NCI-H1417 treated with DMSO at 0.1 percent for 48 hours (cell line): ENCODE measurements around the gene ZNF606.
A peak's percentile ranks its signal among the peaks of the same experiment; 100 is the strongest.
"Not testable (repeated sequence)": the region's sequence is repeated elsewhere in the genome, so short reads cannot be mapped to it uniquely, and the experiment has no call there.

Experiments used
- DNase-seq: peaks from one replicate; lab custom pipeline; 2025; lab: John Stamatoyannopoulos, UW

The ZNF606 gene

DNA sequence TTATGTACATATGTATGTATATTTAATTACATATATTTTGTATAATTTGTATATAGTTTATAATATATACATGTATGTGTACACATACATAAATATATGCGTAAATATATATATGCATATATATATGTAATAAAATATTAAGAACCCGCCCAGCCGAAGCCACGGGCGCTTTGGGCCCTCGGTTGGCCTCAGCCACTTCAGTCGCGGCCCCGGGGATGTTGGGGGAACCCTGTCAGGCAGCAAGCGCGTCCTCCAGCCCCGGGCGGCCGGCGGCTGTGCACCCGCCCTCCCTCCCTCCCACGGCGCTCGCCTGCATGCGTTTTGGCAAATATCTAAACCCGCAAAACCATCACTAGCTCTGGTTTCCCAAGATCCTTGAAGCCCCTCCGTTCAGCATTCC, 7.9 kb upstream of the ZNF606 start:
- no peak for DNase-seq

DNA sequence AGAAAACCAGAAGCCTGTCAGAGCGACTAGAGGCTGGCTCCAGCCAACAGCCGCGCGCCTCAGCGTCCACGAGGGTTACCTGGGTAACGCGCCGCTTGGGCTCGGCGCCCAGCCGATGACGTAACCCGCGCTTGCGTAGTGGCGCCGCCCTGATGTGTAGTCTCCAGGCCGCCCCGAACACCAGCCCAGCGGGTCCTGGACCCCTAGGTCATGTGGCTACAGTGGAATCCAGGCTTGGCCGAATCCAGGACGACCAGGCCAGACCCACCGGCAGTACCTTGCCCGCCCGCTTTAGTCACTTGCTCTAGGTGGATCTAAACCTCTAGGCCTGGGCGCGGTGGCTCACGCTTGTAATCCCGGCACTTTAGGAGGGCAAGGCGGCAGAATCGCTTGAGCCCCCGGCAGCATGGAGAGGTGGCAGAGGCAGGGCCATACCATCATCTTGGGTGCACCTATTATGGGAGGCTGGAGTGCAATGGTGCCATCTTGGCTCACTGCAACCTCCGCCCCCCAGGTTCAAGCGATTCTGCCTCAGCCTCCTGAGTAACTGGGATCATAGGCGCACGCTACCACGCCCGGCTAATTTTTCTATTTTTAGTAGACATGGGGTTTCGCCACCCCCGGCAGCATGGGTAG, 7.2 kb upstream of the ZNF606 start:
- DNase-seq = peak; percentile 16

DNA sequence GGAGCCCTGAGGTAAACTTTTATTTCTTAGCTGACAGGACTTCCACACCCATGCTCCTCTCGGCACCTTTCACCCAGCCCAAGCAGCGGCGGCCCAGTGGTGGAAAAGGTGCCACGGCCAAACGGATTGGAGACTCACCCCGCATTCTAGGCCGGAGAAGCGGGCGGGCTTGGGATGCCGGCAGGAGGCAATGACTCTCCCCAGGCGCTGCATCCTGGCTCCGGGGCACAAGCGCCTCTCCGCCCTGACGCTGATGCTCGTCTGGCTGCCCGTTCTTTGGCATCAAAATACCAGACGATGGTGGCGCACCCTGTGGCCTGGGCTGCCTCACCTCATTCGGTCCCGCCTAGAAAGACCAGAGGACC, 6.7 kb upstream of the ZNF606 start:
- DNase-seq = no peak

DNA sequence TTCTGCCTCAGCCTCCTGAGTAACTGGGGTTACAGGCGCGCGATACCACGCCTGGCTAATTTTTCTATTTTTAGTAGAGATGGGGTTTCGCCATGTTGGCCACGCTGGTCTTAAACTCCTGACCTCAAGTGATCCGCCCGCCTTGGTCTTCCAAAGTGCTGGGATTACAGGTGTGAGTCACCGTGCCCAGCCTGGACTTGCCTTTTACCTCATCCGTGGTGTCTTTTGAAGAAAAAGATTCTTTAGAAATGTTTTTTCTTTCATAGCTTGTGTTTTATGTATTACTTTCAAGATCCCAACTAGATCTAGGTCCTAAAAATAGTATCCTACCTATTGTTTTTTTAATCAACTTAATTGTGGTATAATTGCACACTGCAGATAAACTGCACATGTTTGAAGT, 6.3 kb upstream of the ZNF606 start:
- not testable (repeated sequence) for DNase-seq

DNA sequence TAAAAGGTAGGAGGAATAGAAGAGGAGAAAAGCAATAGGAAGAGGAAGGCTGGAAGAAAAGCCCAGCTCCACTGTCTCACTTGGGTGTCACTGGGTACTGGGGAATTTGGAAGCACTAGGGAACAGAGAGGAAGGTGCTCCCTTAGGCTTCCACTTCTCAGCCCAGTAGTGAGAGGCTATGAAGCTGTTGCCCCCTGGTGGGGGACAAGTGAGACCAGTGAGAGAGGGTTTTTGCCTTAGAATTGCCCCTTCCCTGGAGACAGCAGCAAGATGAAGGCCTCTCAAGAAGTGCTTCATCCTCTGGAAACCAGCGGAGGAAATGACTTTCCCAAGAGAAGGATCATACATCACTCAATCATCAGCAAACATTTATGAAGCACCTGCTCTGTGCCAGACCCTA, 4.7 kb upstream of the ZNF606 start:
- no peak for DNase-seq

DNA sequence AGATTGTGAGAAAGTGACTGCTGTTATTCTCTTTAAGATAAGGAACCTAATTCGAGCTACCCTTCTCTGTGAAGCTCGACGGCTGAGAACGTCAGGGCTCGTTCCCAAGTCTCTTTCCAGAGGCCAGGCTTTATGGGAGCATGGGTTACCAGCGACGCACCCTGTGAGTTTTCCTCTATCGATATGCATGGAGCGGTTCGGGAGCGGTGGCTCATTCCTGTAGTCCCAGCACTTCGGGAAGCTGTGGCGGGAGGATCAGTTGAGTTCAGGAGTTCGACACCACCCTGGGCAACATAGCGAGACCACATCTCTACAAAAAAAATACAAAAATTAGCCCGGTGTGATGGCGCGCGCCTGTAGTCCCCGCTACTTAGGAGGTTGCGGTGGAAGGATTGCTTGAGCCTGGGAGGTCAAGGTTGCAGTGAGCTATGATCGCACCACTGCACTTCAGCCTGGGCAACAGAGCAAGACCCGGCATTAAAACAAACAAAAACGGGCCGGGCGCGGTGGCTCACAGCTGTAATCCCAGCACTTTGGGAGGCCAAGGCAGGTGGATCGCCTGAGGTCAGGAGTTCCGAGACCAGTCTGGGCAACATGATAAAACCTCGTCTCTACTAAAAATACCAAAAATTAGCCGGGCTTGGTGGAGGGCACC, 681 bp upstream of the ZNF606 start:
- no peak for DNase-seq

DNA sequence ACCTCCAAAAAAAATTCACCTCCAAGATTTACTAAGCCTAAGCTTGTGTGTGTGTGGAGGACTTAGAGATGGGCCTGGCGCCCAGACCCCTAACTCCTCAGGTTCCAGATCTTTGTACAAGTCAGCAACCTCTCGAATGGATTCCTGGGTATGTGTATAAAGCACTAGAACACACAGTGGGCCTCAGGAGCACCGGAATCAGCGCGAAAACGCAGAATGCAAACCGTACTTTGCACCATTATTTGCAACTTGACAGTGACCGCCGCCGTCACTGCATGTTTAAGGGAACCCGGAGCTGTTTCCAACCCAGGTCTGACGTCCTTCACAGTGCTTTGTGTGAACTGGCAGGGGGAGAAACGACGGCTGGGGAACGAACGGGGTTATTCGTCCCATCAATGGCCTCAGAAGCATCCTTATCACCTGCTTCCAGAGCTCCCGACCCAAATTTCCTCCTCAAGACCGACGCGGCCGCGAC, 688 bp downstream of the ZNF606 start:
- DNase-seq = no peak

DNA sequence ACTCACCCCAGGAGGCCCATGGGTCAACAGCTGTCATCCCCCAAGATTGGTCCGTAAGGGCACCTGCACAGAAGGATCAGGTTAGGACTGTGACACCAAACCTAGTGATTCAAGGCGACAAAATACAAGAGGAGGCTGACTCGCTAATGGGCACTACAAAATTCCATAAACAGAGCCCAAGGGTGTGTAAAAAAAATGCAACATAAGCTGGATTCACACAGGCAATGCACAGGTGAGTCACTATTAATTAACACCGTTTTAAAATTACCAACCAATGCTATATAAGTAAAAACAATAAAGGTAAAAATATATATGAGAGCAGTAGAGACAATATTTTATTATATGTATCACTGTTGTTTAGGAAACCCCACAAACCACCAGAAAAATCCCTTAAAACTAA, 1.9 kb downstream of the ZNF606 start:
- no peak for DNase-seq

DNA sequence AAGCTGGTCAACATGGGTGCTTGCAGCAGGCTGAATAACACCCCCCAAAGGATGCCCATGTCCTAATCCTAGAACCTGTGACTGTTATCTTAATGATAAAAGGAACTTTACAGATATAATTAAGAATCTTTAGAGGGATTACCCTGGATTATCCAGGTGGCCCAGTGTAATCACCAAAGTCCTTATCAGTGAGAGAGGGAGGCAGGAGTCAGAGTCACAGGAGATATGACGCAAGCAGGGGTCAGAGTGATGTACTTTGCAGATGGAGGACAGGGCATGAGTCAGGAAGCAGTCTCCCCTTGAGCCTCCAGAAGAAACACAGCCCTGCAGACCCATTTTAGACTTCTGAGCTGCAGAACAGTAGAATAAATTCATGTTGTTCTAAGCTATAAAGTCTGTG, 9.8 kb downstream of the ZNF606 start:
- DNase-seq = no peak

DNA sequence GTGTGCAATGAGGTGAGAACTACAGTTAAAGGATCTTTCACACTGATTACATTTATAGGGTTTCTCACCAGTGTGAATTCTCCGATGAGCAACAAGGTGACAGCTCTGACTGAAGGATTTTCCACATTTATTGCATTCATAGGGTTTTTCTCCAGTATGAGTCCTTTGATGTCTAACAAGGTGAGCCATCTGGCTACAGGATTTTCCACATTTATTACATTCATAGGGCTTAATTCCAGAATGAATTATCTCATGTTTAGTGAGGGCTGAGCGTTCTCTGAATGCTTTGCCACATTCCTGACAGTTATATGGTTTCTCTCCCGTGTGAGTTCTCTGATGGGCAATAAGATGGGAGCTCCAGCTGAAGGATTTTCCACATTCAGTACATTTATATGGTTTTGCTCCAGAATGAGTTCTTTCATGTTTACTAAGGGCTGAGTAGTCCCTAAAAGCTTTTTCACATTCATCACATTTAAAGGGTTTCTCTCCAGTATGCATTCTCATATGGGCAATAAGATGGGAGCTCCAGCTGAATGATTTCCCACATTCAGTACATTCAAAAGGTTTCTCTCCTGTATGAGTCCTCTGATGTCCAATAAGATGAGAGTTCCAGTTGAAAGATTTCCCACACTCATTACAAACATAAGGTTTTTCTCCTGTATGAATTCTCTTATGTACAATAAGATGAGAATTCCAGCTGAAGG, 23.9 kb downstream of the ZNF606 start:
- DNase-seq = no peak

DNA sequence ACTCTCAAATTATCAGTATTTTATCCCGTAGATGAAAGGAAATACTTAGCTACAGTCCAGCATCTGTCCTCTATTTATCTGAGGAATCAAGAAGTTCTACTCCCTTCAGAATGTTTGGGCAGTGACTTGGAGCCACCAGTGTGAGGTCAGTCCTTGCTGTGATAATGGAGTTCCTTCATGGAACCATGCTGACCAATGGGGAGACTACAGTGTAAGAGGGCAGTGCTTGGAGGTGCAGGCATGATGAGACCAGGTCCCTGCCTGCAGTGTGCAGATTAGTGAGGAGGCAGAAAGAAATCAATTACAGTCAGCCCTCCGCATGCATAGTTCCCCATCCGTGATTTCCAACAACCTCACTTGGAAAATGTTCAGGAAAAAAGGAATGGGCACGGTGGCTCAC, 28.2 kb downstream of the ZNF606 start, which contains the start of gene C19orf18:
Gene C19orf18 (minus strand): TSS at position 101 of the 400 bp plus-strand sequence. CDS start 102 bp downstream, outside the sequence.
- DNase-seq = no peak

DNA sequence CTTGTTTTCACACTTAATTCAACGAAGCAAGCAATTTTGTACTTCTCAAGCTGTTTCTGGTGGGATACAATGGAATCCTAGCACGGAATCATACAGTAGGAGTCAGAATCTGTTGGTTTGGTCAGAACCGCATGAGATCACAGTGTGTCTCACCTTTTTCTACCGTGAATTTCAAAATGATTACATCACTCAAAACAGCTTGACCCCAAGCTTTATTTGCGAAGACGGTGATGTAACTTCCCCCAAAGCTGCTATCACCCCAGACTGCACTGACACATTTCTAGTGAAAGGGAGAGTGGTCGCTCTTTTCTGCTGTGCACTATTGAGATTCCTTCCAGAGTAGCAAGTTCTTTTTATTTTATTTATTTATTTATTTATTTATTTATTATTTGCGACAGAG, 37.9 kb downstream of the ZNF606 start:
- no peak for DNase-seq

DNA sequence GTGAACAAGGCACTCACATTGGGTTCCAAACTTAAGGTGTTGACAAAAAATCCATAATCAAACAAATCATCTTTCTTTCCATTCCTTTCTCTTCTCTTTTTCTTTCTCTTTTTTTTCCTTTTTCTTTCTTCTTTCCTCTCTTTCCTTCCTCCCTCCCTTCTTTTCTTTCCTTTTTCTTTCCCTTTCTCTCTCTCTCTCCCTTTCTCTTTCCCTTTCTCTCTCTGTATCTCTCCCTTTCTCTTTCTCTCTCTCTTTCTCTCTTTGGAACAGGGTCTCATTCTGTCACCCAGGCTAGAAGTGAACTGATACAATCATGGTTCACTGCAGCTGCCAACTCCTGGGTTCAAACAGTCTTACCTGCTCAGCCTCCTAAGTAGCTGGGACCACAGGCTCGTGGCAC, 40.8 kb downstream of the ZNF606 start:
- DNase-seq = no peak

DNA sequence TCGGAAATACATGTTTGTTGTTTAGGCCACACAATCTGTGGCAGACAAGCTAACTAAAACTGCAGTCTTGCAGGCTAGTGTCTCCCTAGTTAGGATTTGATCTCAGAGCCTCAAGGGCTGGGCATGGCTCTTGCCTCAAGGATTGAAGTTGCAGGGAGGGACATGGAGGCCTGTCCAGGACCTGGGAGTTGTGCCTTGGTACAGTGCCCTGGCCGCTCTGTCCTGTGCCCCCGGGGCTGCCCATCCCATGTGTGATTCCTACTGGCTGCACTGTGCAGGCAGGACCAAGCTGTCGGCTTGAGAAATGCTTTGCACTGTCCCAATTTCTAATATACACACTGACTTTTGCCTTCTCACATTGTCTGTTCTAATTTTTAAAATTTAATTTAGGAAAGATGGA, 47.6 kb downstream of the ZNF606 start:
- no peak for DNase-seq

DNA sequence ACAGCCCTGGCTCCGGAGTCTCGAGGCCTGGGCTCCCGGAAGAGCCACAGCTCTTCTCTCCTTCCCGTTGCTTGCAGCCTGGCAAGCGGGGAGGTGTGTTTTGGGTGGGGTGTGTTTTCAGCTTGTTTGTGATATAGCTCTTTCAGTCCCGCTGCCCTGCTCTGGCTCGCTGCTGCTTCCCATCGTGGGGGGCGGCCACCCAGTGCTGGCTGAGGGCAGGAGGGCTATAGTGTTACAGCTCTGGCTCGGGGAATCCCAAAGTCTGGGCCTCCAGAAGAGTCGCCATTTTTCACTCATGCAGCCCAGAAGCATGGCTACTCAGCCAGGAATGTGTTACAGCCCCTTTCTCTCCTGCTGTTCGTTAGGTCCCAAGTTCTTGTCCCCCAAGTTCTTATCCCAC, 52.9 kb downstream of the ZNF606 start:
- DNase-seq = no peak

DNA sequence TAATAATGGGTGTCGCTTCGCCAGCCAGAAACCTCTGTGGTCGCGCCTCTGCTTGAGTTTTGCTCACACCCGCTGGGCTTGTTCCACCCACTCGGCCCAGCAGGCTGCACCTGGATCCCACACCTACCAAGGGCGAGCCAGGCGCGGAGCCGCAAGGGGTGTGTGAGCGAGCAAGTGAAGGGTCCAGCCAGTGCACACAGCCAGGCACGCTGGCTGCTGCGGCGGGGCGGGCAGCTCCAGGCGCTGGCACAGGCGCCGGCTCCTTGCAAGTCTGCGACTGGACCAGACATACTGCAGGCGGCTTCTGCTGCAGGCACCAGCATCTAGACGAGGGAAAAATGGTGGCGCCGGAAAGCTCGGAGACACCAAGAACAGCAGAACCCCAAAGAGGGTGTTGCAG, 53.3 kb downstream of the ZNF606 start:
- no peak for DNase-seq

DNA sequence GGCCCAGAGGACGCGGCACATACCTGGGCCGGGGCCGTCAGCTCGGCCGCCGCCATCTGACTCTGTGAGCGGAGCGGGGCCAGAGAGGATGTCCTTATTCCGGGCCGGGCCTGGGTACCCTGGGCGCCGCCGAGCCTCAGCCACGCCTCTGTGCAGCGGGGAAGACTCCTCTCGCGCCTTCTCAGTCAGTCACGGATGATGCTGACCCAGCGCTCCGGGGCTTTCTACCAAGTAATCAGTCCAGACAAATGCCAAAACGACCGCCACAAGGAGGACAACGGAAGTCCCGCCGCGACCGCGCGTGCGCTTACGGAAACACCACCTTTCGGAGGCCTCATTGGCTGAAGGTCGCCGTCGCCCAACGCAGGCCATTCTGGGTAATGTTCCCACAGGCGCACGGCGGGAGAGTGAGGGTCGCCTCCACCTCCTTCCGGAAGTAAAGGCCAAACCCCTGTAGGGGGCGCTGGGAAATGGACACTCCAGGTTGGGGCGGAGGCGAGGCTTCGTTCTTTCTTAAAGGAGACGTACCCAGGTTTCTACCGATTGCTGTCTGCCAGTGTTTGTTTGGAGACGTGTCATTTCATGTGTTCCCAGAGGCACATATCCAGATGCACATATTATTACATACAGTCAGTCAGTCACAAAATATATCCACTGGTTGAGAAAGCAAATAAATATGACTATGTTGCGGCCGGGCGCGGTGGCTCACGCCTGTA, 55.0 kb downstream of the ZNF606 start, which contains the start of gene ZNF256:
Gene ZNF256 (minus strand): TSS at position 288 of the 716 bp plus-strand sequence. CDS start 232 bp downstream, at position 56.
- peak; percentile 58 for DNase-seq

DNA sequence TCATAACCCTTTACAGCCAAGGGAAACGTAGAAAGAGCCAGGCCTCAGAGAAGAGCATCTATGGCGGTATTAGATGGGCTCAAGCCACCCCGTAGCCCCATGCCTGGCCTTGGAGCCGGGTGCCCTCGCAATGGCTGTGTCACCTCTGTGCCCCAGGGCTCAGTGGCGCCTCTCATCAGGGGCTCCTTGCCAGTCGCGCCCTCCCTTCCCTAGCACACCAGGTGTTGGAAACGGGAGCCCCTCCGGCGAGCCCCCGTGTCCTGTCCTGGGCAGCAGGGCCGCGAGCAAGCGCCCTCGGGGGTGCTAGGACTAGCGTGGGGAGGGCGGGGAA, 55.6 kb downstream of the ZNF606 start:
- no peak for DNase-seq

DNA sequence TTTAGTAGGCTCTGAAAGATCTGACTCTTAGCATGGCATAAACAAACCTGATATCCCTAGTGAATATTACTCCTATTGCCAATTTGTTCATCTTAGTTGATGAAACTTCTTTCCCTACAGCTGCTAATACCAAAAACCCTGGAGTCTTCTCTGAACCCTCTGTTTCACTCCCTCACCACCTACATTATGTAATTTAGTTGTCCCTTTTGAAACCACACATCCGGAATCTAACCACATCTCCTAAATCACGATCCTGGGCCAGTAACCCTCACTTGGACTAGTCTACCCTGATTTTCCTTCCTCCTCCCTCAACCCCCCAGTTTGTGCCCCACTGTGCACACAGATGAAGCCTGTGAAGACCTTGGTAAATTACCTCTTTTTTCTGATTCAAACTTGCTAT, 56.3 kb downstream of the ZNF606 start:
- no peak for DNase-seq

DNA sequence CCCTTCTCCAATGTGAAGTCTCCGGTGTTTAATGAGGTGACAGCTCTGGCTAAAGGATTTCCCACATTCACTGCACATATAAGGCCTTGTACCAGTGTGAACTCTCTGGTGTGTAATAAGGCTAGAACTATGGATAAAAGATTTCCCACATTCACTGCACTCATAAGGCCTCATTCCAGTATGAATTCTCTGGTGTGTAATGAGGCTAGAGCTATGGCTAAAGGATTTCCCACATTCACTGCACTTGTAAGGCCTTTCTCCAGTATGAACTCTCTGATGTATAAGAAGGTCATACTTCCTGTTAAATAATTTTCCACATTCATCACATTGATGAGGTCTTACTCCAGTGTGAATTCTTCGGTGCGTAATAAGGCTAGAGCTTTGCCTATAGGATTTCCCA, 61.0 kb downstream of the ZNF606 start:
- no peak for DNase-seq

DNA sequence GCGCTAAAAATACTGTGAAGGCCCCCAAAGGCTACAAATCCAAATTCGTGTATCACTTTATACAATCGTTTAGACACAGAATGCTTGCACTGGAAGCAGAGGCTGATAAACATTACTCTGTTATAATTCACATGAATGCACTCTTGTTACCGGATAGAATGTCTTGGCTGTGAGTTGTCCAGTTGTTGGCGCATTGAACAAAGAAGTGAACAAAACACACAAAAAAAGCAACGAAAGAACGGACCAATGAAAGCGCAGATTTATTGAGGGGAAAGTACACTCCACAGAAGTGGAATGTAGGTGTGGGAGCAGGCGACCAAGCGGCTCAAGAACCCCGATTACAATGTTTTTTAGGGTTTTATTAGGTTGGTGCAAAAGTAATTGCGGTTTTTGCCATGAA, 66.9 kb downstream of the ZNF606 start:
- DNase-seq = no peak

DNA sequence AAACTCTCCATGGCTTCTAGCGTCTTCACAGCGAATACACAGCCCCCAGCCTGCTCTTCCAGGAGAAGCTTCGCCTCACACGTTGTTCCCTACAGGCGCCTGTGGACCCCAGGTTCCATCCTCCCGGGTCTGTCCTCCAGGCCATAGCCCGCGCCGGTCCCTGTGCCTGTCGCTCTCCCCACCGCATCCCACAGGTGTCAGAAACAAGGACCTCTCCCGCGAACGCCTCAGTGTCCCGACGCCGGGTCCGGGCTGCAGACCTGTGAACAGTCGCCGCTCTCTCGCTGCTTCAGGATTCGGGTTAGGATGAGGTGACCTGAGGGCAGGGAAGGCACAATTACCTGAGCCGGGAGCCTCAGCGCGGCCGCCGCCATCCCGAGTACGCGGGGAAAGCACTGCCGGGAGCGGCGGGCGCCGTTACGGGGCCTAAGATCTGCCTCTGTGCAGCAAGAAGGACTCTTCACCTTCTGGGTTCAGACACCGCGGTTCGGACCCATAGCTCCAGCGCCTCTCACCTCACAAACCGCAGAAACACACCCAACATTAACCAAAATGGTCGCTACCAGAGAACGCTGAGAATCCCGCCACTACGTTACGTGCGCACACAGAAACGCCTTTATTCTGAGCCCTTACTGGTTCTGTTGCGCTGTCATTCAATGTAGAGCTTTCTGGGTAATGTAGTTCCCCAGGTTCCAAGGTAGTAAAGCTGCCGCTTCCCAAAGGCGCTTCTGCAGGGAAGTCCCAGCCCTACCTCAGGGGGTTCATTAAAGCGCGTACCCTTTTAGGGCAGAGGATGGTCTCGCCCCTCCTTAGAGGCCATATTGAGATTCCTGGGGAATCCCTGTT, 67.6 kb downstream of the ZNF606 start, which contains the start of gene ZNF418:
Gene ZNF418 (minus strand): TSS at position 583 of the 846 bp plus-strand sequence. CDS start 1,580 bp downstream, outside the sequence.
- no peak for DNase-seq
